ENCODE measurements around the gene GALNTL6.

- no peak for TF ChIP-seq CTCF (IDR thresholded peaks at IDR 0.05)
- no peak for TF ChIP-seq EZH2 (IDR thresholded peaks at IDR 0.05; ENCODE audit: borderline replicate concordance, insufficient read depth, low read depth, low read length, poor library complexity, severe bottlenecking)
Observed at GRCh38 chr4:172018358-172018757, 205.2 kb downstream of the GALNTL6 start.
